MCF 10A (cell line): Measurements from ENCODE around the gene TNFSF12. TPM values are rescaled to one million over a fixed set of nuclear protein-coding genes. Genes with fewer than 3 reads are reported as not detected.
A peak's percentile ranks its signal among the peaks of the same experiment; 100 is the strongest.

Experiments used
- BruUV-seq: library from RNA; stranded (reverse); fragments of 400-500 nt; replicated peaks from 2 replicates; lab custom pipeline; 2021; lab: Mats Ljungman, UMichigan
- CTCF ChIA-PET: fragments of 300-600 bp; sonication (Branson Sonifier 250); formaldehyde crosslinking; extraction: SDS; loops from one replicate; lab custom pipeline; 2021; ENCODE audit warnings: antibody characterized with exemption, inconsistent platforms; lab: Yijun Ruan, JAX
- POLR2A ChIA-PET: fragments of 300-600, 350-650 bp; sonication (Branson Sonifier 250); formaldehyde crosslinking; extraction: SDS; loops from one replicate; lab custom pipeline; 2020; ENCODE audit warnings: antibody characterized with exemption, inconsistent platforms; lab: Yijun Ruan, JAX
- DNase-seq: peaks from one replicate; pipeline ENCODE4 v3.0.0-alpha.2; 2018; ENCODE audit not compliant: unreplicated experiment
- H3K27ac Mint-ChIP-seq: one replicate; pipeline ENCODE4 v1.8.0; 2022; ENCODE audit warnings: mild to moderate bottlenecking, low read depth, mixed read lengths; ENCODE audit not compliant: unreplicated experiment
- H3K27me3 Mint-ChIP-seq: one replicate; pipeline ENCODE4 v1.8.0; 2022; ENCODE audit warnings: mixed read lengths; ENCODE audit not compliant: insufficient read depth, unreplicated experiment
- H3K36me3 Mint-ChIP-seq: one replicate; pipeline ENCODE4 v1.8.0; 2022; ENCODE audit warnings: mild to moderate bottlenecking, moderate library complexity, mixed read lengths; ENCODE audit not compliant: insufficient read depth, unreplicated experiment
- H3K4me1 Mint-ChIP-seq: one replicate; pipeline ENCODE4 v1.8.0; 2022; ENCODE audit warnings: mixed read lengths; ENCODE audit not compliant: insufficient read depth, unreplicated experiment
- H3K4me3 Mint-ChIP-seq: one replicate; pipeline ENCODE4 v1.8.0; 2022; ENCODE audit warnings: mild to moderate bottlenecking, moderate library complexity, mixed read lengths; ENCODE audit not compliant: unreplicated experiment
- H3K9me3 Mint-ChIP-seq: one replicate; pipeline ENCODE4 v1.8.0; 2022; ENCODE audit warnings: mixed read lengths; ENCODE audit not compliant: unreplicated experiment
- intact Hi-C: fragments of 100-400 bp; cut with micrococcal nuclease; formaldehyde crosslinking; loops from 2 replicates; pipeline ENCODE4 v1.14.1; 2022
- total RNA-seq: library from RNA; stranded (reverse); gene quantifications from 2 replicates; pipeline ENCODE4 v1.2.3, GENCODE V29; 2022
- TF ChIP-seq, protein P1 (sequence below): fragments of 200-600 bp; IDR thresholded peaks from one replicate; pipeline ENCODE4 v1.8.0; 2022; ENCODE audit warnings: antibody characterized with exemption, mild to moderate bottlenecking; ENCODE audit not compliant: unreplicated experiment

The TNFSF12 gene
- total RNA-seq, 1 experiment from 2014 or later = 3.9 TPM

GRCh38 chr17:7512824-7513540, 35.9 kb upstream of the TNFSF12 start:
- no peak for DNase-seq
- Mint-ChIP-seq H3K4me3 (no peak overlapping the region), H3K9me3 (no peaks in the 10 kb centered on the region), H3K27me3 (no peaks in the 10 kb centered on the region), H3K27ac (no peak overlapping the region), H3K4me1 (no peaks in the 10 kb centered on the region), H3K36me3 (peaks cover 69% of the 10 kb centered on the region)
- intact Hi-C loops = loop anchor here (10.0 kb wide), 1 partner anchor 172 kb away; the partner anchor contains the start of genes TP53 and WRAP53
- POLR2A ChIA-PET = interaction anchor here (0.6 to 7.6 kb wide), 6 partner anchors 26 to 659 kb away, joined by 4 to 65 read pairs (median 4); partner anchors contain the start of genes SENP3 and TMEM102
- TF ChIP-seq, protein P1, sequence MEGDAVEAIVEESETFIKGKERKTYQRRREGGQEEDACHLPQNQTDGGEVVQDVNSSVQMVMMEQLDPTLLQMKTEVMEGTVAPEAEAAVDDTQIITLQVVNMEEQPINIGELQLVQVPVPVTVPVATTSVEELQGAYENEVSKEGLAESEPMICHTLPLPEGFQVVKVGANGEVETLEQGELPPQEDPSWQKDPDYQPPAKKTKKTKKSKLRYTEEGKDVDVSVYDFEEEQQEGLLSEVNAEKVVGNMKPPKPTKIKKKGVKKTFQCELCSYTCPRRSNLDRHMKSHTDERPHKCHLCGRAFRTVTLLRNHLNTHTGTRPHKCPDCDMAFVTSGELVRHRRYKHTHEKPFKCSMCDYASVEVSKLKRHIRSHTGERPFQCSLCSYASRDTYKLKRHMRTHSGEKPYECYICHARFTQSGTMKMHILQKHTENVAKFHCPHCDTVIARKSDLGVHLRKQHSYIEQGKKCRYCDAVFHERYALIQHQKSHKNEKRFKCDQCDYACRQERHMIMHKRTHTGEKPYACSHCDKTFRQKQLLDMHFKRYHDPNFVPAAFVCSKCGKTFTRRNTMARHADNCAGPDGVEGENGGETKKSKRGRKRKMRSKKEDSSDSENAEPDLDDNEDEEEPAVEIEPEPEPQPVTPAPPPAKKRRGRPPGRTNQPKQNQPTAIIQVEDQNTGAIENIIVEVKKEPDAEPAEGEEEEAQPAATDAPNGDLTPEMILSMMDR = no peak
- CTCF ChIA-PET = interaction anchor here (0.5 to 4.7 kb wide), 15 partner anchors 13 to 191 kb away, joined by 3 to 123 read pairs (median 4); partner anchors contain the start of genes SENP3, TMEM102, TNFSF13 and TP53
- no TSS peak for BruUV-seq

- H3K36me3 Mint-ChIP-seq = peaks cover 60% of the 10 kb centered on the region
- TSS peak; percentile 67 for BruUV-seq
- no peaks in the 10 kb centered on the region for H3K9me3 Mint-ChIP-seq
- intact Hi-C loops = loop anchor here (1.0 to 10.0 kb wide), 3 partner anchors 47 to 171 kb away; partner anchors contain the start of genes SENP3, TP53 and WRAP53
- H3K4me3 Mint-ChIP-seq = no peak overlapping the region
- TF ChIP-seq, protein P1 = no peak
- no peak for DNase-seq
- no peaks in the 10 kb centered on the region for H3K4me1 Mint-ChIP-seq
- POLR2A ChIA-PET = interaction anchor here (1.1 to 7.6 kb wide), 7 partner anchors 9 to 75 kb away, joined by 3 to 65 read pairs (median 4); partner anchors contain the start of genes MPDU1, POLR2A, SENP3 and TNFSF13
- H3K27me3 Mint-ChIP-seq = no peaks in the 10 kb centered on the region
- CTCF ChIA-PET = interaction anchor here (0.6 to 4.7 kb wide), 28 partner anchors 9 to 290 kb away, joined by 3 to 123 read pairs (median 4); partner anchors contain the start of genes SENP3, TMEM102, TNFSF12 and TNFSF13
- no peak overlapping the region for H3K27ac Mint-ChIP-seq
These were observed 34.9 kb upstream of the TNFSF12 start for GRCh38 chr17:7513850-7514419.

DNA sequence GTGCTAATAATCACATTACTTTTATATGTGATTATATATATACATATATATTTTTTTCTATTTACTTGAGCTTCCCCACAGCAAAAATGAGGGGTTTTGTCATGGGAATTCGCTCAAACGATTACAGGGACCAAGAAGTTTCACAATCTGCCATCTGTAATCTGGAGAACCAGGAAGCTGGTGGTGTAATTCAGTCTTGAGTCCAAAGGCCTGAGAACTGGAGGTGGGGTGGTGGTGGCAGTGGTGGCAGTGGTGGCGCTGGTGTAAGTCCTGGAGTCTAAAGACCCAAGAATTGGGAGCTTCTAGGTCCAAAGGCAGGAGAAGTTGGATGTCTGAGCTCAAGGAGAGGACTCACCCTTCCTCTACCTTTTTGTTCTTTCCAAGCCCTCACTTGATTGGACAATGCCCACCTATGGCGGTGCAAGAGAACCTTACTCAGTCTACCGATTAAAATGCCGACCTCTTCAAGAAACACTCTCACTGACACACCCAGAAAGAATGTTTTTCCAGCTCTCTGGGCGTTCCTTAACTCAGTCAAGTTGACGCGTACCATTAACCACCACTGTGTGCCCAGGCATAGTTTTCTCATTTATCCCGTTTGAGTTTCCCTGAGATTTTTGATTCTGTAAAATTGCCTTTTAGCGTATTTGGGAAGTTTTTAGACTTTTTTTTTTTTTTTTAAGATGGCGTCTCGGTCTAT, 32.8 kb upstream of the TNFSF12 start:
- TF ChIP-seq, protein P1 = no peak
- ChIA-PET CTCF (interaction anchor here (0.5 to 4.7 kb wide), 15 partner anchors 11 to 201 kb away, joined by 3 to 123 read pairs (median 4); partner anchors contain the start of genes SENP3, TMEM102, TNFSF12 and TNFSF13), POLR2A (interaction anchor here (0.6 to 7.6 kb wide), 6 partner anchors 31 to 172 kb away, joined by 3 to 65 read pairs (median 10); partner anchors contain the start of genes POLR2A, SENP3, TNFSF13 and TP53)
- Mint-ChIP-seq H3K4me3 (no peak overlapping the region), H3K27me3 (no peaks in the 10 kb centered on the region), H3K9me3 (no peaks in the 10 kb centered on the region), H3K4me1 (no peaks in the 10 kb centered on the region), H3K27ac (no peak overlapping the region), H3K36me3 (peaks cover 40% of the 10 kb centered on the region)
- no peak for DNase-seq
- intact Hi-C loops = loop anchor here (2.0 to 10.0 kb wide), 2 partner anchors 73 to 169 kb away; partner anchors contain the start of genes TP53 and WRAP53
- BruUV-seq = no TSS peak
